ENCODE data around the gene CPT1A. TPM values are rescaled to one million over a fixed set of nuclear protein-coding genes. Genes with fewer than 3 reads are reported as not detected.
A peak's percentile ranks its signal among the peaks of the same experiment; 100 is the strongest.

Gene CPT1A
- total and polyA plus RNA-seq, 10 of the 15 experiments (the other 5 are each of a cell fraction or from before 2014, with no cell fraction given), result 1.1 to 17.5 (median 6.0) TPM

GRCh38 chr11:68843052-68843561 is 1.4 kb upstream of the CPT1A start:
- Histone ChIP-seq H4K20me1 (ENCODE audit: control insufficient read depth, insufficient read depth) (no peaks in the 10 kb centered on the region), H3K36me3 (ENCODE audit: control insufficient read depth in 2 of 2, insufficient read depth in 2 of 2, low read length in 1 of 2) (no peaks in the 10 kb centered on the region), H3K4me1 (ENCODE audit: control insufficient read depth, insufficient read depth, low read length) (peaks cover 31% of the 10 kb centered on the region), H3K4me3 (peak overlapping the region; percentile 85), H3K4me2 (ENCODE audit: control insufficient read depth, insufficient read depth) (peak overlapping the region; percentile 85), H2AFZ (ENCODE audit: control insufficient read depth, low read depth, low read length) (peak overlapping the region; percentile 89), H3K27ac (ENCODE audit: control insufficient read depth, insufficient read depth) (peak overlapping the region; percentile 36; the same call in 1 of the 2 replicates), H3K79me2 (ENCODE audit: control insufficient read depth, insufficient read depth, low read length) (peaks cover 4% of the 10 kb centered on the region), H3K27me3 (replicated peaks in 1 of 2; ENCODE audit: control insufficient read depth in 2 of 2, insufficient read depth in 2 of 2, low read length in 1 of 2) (no peaks in the 10 kb centered on the region), H3K9ac (ENCODE audit: control insufficient read depth, insufficient read depth, low read length) (peak overlapping the region; percentile 56), H3K9me3 (replicated peaks; ENCODE audit: control insufficient read depth, insufficient read depth, low read length) (no peaks in the 10 kb centered on the region)
- ChIA-PET POLR2A (interaction anchor here (0.6 to 1.1 kb wide), 4 partner anchors 11 to 574 kb away, joined by 3 to 4 read pairs (median 4); partner anchors contain the start of gene TPCN2), SMC1A (ENCODE audit: uncharacterized antibody, unreplicated experiment) (interaction anchor here (1.1 kb wide), 1 partner anchor 259 kb away, joined by 3 read pairs; no protein-coding TSS in a partner anchor), CTCF (interaction anchor here (0.6 to 2.1 kb wide), 7 partner anchors 27 to 456 kb away, joined by 3 to 13 read pairs (median 3); no protein-coding TSS in a partner anchor), RAD21 (ENCODE audit: unreplicated experiment) (interaction anchor here (0.8 to 1.9 kb wide), 4 partner anchors 94 to 247 kb away, joined by 3 to 4 read pairs (median 4); no protein-coding TSS in a partner anchor)
- in situ Hi-C loops (cut with MboI) (no loop called here), intact Hi-C loops (cut with micrococcal nuclease; ENCODE audit: unreplicated experiment) (loop anchor here (5.0 to 10.0 kb wide), 4 partner anchors 208 to 454 kb away; no protein-coding TSS in a partner anchor)
- BruUV-seq (replicated peaks), result no TSS peak
- WGBS (ENCODE audit: insufficient coverage, insufficient replicate concordance, low lambda C conversion rate, missing lambda C conversion rate), result 1% methylated on average over 23 of the region's 23 CpGs
- TF ChIP-seq YY1 (IDR thresholded peaks at IDR 0.05; ENCODE audit: low read depth, low read length) (0 out of 2 replicates have a peak, but pooled peaks have one; percentile 28), EGR1 (IDR thresholded peaks at IDR 0.05; ENCODE audit: borderline replicate concordance in 1 of 2, low read depth in 2 of 2, low read length in 2 of 2) (0 out of 3 replicates have a peak, but pooled peaks of 1 of the 2 experiments have one; percentile 8), CBFB (IDR thresholded peaks at IDR 0.05; ENCODE audit: low read depth) (peak; percentile 48; the same call in 1 of the 2 replicates), SUZ12 (IDR thresholded peaks at IDR 0.05; ENCODE audit: unreplicated experiment) (no peak), NRF1 (conservative IDR thresholded peaks at IDR 0.05; ENCODE audit: low read depth, low read length) (no peak), NBN (IDR thresholded peaks at IDR 0.05) (no peak), CTCF (IDR thresholded peaks at IDR 0.05 in 2 of 3, conservative IDR thresholded peaks at IDR 0.05 in 1 of 3; ENCODE audit: control insufficient read depth in 2 of 3, extremely low read depth in 1 of 3, insufficient read depth in 1 of 3, low read depth in 3 of 3, low read length in 3 of 3) (no peak), BMI1 (IDR thresholded peaks at IDR 0.05; ENCODE audit: borderline replicate concordance) (no peak), RUNX3 (IDR thresholded peaks at IDR 0.05; ENCODE audit: low read length) (peak; percentile 66), ATF3 (IDR thresholded peaks at IDR 0.05; ENCODE audit: borderline replicate concordance, extremely low read depth, low read depth, low read length) (no peak), NFYA (IDR thresholded peaks at IDR 0.05; ENCODE audit: borderline replicate concordance, low read depth, low read length) (no peak), SMAD1 (IDR thresholded peaks at IDR 0.05; ENCODE audit: low read depth, partially characterized antibody) (no peak), ELK1 (IDR thresholded peaks at IDR 0.05; ENCODE audit: low read depth, low read length) (no peak), IKZF2 (IDR thresholded peaks at IDR 0.05) (no peak), ATF7 (IDR thresholded peaks at IDR 0.05; ENCODE audit: low read depth) (no peak)
- ATAC-seq (peak; percentile 1; the same call in 1 of the 3 replicates), DNase-seq (ENCODE audit: low read depth, low spot score) (no peak), FAIRE-seq (no peak)
